Left lung (tissue), 10 donors: Measurements from ENCODE around the gene VMP1. TPM values are rescaled to one million over a fixed set of nuclear protein-coding genes. Genes with fewer than 3 reads are reported as not detected.
A peak's percentile ranks its signal among the peaks of the same experiment; 100 is the strongest.
"Not testable (repeated sequence)": the region's sequence is repeated elsewhere in the genome, so short reads cannot be mapped to it uniquely, and the experiment has no call there.

Experiments
- ATAC-seq: fragments of 200-7000 bp; cut with Tn5 transposase; one replicate; pipeline ENCODE4 v1.9.1; 2020; ENCODE audit warnings: moderate library complexity
- DNase-seq, 4 donors: peaks; one replicate each; pipeline ENCODE4 v3.0.0-alpha.2; 2013 to 2020
- H3K27ac ChIP-seq, 2 donors: fragments of 200-600 bp; sonication (generic) in 1 of 2; one replicate each; pipeline versions ENCODE4 v1.5.0 to v1.8.0; 2020 to 2021
- H3K27me3 ChIP-seq, 2 donors: fragments of 200-600 bp; sonication (generic) in 1 of 2; one replicate each; pipeline versions ENCODE4 v1.5.0 to v1.8.0; 2020 to 2021
- H3K36me3 ChIP-seq, 2 donors: fragments of 200-600 bp; sonication (generic) in 1 of 2; one replicate each; pipeline versions ENCODE4 v1.5.0 to v1.8.0; 2020 to 2021
- H3K4me1 ChIP-seq, 2 donors: fragments of 200-600 bp; one replicate each; pipeline ENCODE4 v1.8.0; 2021
- H3K4me3 ChIP-seq, 2 donors: fragments of 200-600 bp; sonication (generic) in 1 of 2; one replicate each; pipeline versions ENCODE4 v1.5.0 to v1.8.0; 2020 to 2021; ENCODE audit warnings: mild to moderate bottlenecking in 1 of 2
- H3K9me3 ChIP-seq, 2 donors: fragments of 200-600 bp; sonication (generic) in 1 of 2; one replicate each; pipeline versions ENCODE4 v1.5.0 to v1.8.0; 2020 to 2021
- CTCF ChIP-seq, 2 donors: fragments of 200-600 bp; sonication (generic) in 1 of 2; IDR thresholded peaks; one replicate each; pipeline versions ENCODE4 v1.5.0 to v1.8.0; 2021; ENCODE audit warnings: antibody characterized with exemption in 2 of 2
- intact Hi-C, 2 donors: fragments of 100-400 bp; cut with DNase I; formaldehyde crosslinking; loops; one replicate each; pipeline versions ENCODE4 v1.11.2 to v1.14.2; 2022
- polyA plus RNA-seq, 6 donors: library from polyadenylated mRNA; unstranded; fragments of 120-200 nt; gene quantifications; one replicate each; pipeline ENCODE4 v1.2.1, GENCODE V29; 2013; ENCODE audit not compliant: insufficient read length in 6 of 6
- total RNA-seq, 2 donors: library from RNA; stranded (reverse); fragmentation: NEBNext Ultra II Directional; extraction: Animal tissue kit (Norgen Biotek cat#: 25700); gene quantifications; one replicate each; pipeline ENCODE4 v1.2.1, GENCODE V29; 2021
- donor health status: DM: no; HTN: yes; CAD: no.
- donor health status: DM: no; HTN: no; CAD: no.

VMP1 gene
- total and polyA plus RNA-seq, 8 donors, result 98.2 to 343 (median 127) TPM

GRCh38 chr17:59863616-59864015 lies 156.2 kb downstream of the VMP1 start:
- no peak for DNase-seq
- Histone ChIP-seq H3K4me1 (peaks cover 0 to 2% of the 10 kb centered on the region in 2 donors), H3K36me3 (peaks cover 0 to 40% of the 10 kb centered on the region in 2 donors), H3K27me3 (no peaks in the 10 kb centered on the region), H3K27ac (no peak overlapping the region), H3K4me3 (no peak overlapping the region), H3K9me3 (no peaks in the 10 kb centered on the region)
- intact Hi-C loops, result no loop called here
- no peak for TF ChIP-seq CTCF (IDR thresholded peaks at IDR 0.05)
- no peak for ATAC-seq

GRCh38 chr17:59869941-59870218 lies 162.4 kb downstream of the VMP1 start:
- intact Hi-C loops, result no loop called here
- Histone ChIP-seq H3K4me3 (no peak overlapping the region), H3K27me3 (no peaks in the 10 kb centered on the region), H3K36me3 (peaks cover 0 to 30% of the 10 kb centered on the region in 2 donors), H3K27ac (no peak overlapping the region), H3K9me3 (no peaks in the 10 kb centered on the region), H3K4me1 (no peaks in the 10 kb centered on the region)
- ATAC-seq, result no peak
- TF ChIP-seq CTCF (IDR thresholded peaks at IDR 0.05), result no peak
- DNase-seq, result no peak

- Histone ChIP-seq H3K36me3 (peaks cover 0 to 36% of the 10 kb centered on the region in 2 donors), H3K4me1 (no peaks in the 10 kb centered on the region), H3K27me3 (no peaks in the 10 kb centered on the region), H3K9me3 (no peaks in the 10 kb centered on the region), H3K27ac (no peak overlapping the region), H3K4me3 (no peak overlapping the region)
- TF ChIP-seq CTCF (IDR thresholded peaks at IDR 0.05), result no peak
- peak in 1 of 4 donors; percentile 10 for DNase-seq
- ATAC-seq, result no peak
- intact Hi-C loops, result no loop called here
Observed at GRCh38 chr17:59870482-59870881, 163.0 kb downstream of the VMP1 start.

GRCh38 chr17:59872351-59872750 lies 164.9 kb downstream of the VMP1 start:
- no peak for ATAC-seq

GRCh38 chr17:59873414-59873813 lies 166.0 kb downstream of the VMP1 start:
- Histone ChIP-seq H3K4me1 (peaks cover 0 to 10% of the 10 kb centered on the region in 2 donors), H3K36me3 (peaks cover 0 to 61% of the 10 kb centered on the region in 2 donors)
- intact Hi-C loops, H3K9me3 ChIP-seq, H3K27me3 ChIP-seq, H3K4me3 ChIP-seq, ATAC-seq, DNase-seq, H3K27ac ChIP-seq: not testable (repeated sequence)

More at GRCh38 chr17:59872351-59872750, 164.9 kb downstream of the VMP1 start:
- Histone ChIP-seq H3K27me3 (no peaks in the 10 kb centered on the region), H3K9me3 (no peaks in the 10 kb centered on the region), H3K4me3 (no peak overlapping the region), H3K4me1 (peaks cover 0 to 10% of the 10 kb centered on the region in 2 donors), H3K36me3 (peaks cover 0 to 50% of the 10 kb centered on the region in 2 donors), H3K27ac (no peak overlapping the region)
- no peak for DNase-seq
- no peak for TF ChIP-seq CTCF (IDR thresholded peaks at IDR 0.05)
- intact Hi-C loops, result no loop called here

- ATAC-seq, result no peak
- no peak for TF ChIP-seq CTCF (IDR thresholded peaks at IDR 0.05)
Observed at GRCh38 chr17:59874376-59874775, 166.9 kb downstream of the VMP1 start.

More at GRCh38 chr17:59874376-59874775, 166.9 kb downstream of the VMP1 start:
- H3K36me3 ChIP-seq, result peaks cover 0 to 68% of the 10 kb centered on the region in 2 donors
- H3K9me3 ChIP-seq, result no peaks in the 10 kb centered on the region
- DNase-seq, result no peak
- no peak overlapping the region for H3K27ac ChIP-seq
- intact Hi-C loops, result no loop called here
- no peak overlapping the region for H3K4me3 ChIP-seq
- no peaks in the 10 kb centered on the region for H3K27me3 ChIP-seq
- peaks cover 0 to 10% of the 10 kb centered on the region in 2 donors for H3K4me1 ChIP-seq
